GM12892 (cell line): Measurements from ENCODE around the gene OR1F1.
"Not testable (repeated sequence)": the region's sequence is repeated elsewhere in the genome, so short reads cannot be mapped to it uniquely, and the experiment has no call there.

Source experiments
- DNase-seq: peaks from one replicate; pipeline ENCODE4 v3.0.0; 2011; ENCODE audit not compliant: insufficient read length
- FAIRE-seq: peaks from 2 replicates; lab custom pipeline; 2011; peaks lifted over from hg19 to GRCh38; lab: Jason Lieb, UNC
- POLR2A ChIP-seq: IDR thresholded peaks from 2 replicates; pipeline ENCODE4 v1.6.1; 2011; ENCODE audit warnings: low read depth, low read length, control low read depth
- POLR2AphosphoS5 ChIP-seq: IDR thresholded peaks from 2 replicates; pipeline ENCODE4 v1.6.1; 2011; ENCODE audit warnings: low read depth, low read length, control low read depth
- TAF1 ChIP-seq: IDR thresholded peaks from 2 replicates; pipeline ENCODE4 v1.6.1; 2011; ENCODE audit warnings: low read depth, mild to moderate bottlenecking, control low read depth, low read length, borderline replicate concordance

Gene OR1F1

GRCh38 chr16:3155181-3155580 lies 32.8 kb upstream of the OR1F1 start:
- TF ChIP-seq POLR2AphosphoS5 (no peak), POLR2A (no peak), TAF1 (no peak)
- FAIRE-seq = no peak

GRCh38 chr16:3155972-3156371 lies 32.0 kb upstream of the OR1F1 start:
- FAIRE-seq (no peak), DNase-seq (no peak)
- TF ChIP-seq POLR2AphosphoS5 (no peak), POLR2A (no peak), TAF1 (no peak)

More at GRCh38 chr16:3155181-3155580, 32.8 kb upstream of the OR1F1 start:
- DNase-seq = no peak

- FAIRE-seq (no peak), DNase-seq (no peak)
- no peak for TF ChIP-seq TAF1
- TF ChIP-seq POLR2A = no peak
- TF ChIP-seq POLR2AphosphoS5 = no peak
These were observed 30.6 kb upstream of the OR1F1 start for GRCh38 chr16:3157229-3158025.

GRCh38 chr16:3158026-3158509 lies 29.9 kb upstream of the OR1F1 start:
- DNase-seq (no peak), FAIRE-seq (no peak)
- TF ChIP-seq TAF1 (no peak), POLR2AphosphoS5 (no peak), POLR2A (no peak)

GRCh38 chr16:3158510-3159314 lies 29.3 kb upstream of the OR1F1 start:
- TF ChIP-seq POLR2AphosphoS5 = no peak
- TF ChIP-seq POLR2A = no peak
- no peak for TF ChIP-seq TAF1
- FAIRE-seq (peak; percentile 71), DNase-seq (peak; percentile 90)

GRCh38 chr16:3161235-3162018 lies 26.6 kb upstream of the OR1F1 start:
- no peak for TF ChIP-seq POLR2A
- TF ChIP-seq POLR2AphosphoS5 = no peak
- TF ChIP-seq TAF1 = no peak
- FAIRE-seq = no peak
- DNase-seq = no peak

- FAIRE-seq (no peak), DNase-seq (no peak)
- TF ChIP-seq POLR2AphosphoS5 (no peak), TAF1 (no peak), POLR2A (no peak)
These were observed 23.6 kb upstream of the OR1F1 start for GRCh38 chr16:3164121-3164991.

GRCh38 chr16:3165111-3165822 lies 22.7 kb upstream of the OR1F1 start:
- no peak for TF ChIP-seq TAF1
- no peak for TF ChIP-seq POLR2A
- no peak for TF ChIP-seq POLR2AphosphoS5
- DNase-seq = no peak
- no peak for FAIRE-seq

GRCh38 chr16:3166505-3166886 lies 21.5 kb upstream of the OR1F1 start:
- FAIRE-seq = no peak
- DNase-seq = no peak
- TF ChIP-seq TAF1 (no peak), POLR2AphosphoS5 (no peak), POLR2A (no peak)

GRCh38 chr16:3168729-3169128 lies 19.3 kb upstream of the OR1F1 start:
- not testable (repeated sequence) for FAIRE-seq, DNase-seq
